COLO668 (cell line): ENCODE measurements around the gene NELL1.
"Not testable (repeated sequence)": the region's sequence is repeated elsewhere in the genome, so short reads cannot be mapped to it uniquely, and the experiment has no call there.

Source experiments
- DNase-seq: peaks from one replicate; lab custom pipeline; 2025; ENCODE audit not compliant: unreplicated experiment; lab: John Stamatoyannopoulos, UW

The NELL1 gene

DNA sequence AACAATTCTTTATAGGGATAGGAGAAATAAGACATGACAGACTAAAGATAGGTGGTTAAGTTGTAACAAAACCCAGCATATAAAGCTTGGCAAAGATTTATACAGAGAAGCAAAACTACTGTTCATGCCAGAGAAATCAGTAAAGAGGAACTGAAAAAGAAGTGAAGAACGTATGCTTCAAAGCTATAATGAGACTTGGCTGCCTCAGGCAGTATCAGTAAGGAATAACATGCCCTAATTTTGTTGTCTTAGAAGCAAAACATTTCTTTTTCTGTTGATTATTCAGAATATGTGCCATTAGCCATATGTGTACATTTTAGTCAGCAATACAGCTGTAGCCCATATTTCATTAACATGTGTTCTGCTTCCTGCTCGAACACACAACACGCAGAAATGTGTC is 403.2 kb downstream of the NELL1 start:
- no peak for DNase-seq

DNA sequence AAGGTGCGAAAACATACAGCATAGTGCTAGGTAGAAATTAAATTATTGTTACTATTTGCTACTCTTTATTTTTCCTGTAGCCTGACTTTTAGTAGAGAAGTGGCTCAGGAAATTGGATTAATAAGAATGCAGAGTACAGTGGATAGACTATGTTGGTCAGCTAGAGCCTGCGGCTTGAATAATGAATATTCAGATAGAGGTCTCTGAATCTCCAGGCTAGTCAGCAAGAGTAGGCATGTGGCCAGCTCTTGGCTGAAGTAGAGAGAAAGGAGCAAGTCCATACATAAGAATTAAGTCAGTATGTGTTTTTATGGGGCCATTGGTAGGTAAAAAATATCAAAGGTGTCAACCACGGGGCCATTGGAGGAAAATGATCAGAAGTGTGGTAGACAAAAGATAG is 413.5 kb downstream of the NELL1 start:
- no peak for DNase-seq

DNA sequence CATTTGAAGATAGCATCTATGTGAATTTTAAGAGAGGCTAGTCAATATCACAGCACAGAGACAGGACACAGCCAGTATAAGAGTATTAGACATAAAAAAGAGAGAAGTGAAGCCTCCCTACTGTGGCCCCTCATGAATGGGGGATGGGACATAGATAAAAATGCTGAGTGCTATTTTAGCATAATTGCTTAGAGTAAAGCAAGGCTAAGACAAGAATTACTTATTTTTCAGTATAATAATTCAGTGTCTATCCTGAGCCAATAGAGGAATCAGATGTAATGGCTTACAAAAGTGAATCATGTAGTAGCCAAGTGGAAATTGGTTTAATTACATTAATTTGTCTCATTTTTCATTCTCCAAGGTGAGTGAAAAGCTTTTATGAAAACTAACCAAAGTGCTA is 419.5 kb downstream of the NELL1 start:
- no peak for DNase-seq

DNA sequence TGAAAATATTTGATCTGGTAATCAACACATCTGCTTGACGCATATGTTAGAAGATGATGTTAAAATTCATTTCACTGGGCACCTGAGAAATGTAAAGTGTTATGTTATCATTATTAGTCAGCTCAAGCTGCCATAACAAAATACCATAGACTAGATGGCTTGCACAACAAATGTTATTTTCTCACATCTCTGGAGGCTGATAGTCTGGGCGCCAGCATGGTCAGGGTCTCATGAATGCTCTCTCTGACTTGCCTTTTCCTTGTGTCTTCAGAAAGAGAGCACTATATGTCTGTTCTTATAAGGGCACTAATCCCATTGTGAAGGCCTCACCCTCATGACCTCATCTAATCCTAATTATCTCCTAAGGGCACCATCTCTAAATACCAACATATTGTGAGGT is 435.3 kb downstream of the NELL1 start:
- no peak for DNase-seq

DNA sequence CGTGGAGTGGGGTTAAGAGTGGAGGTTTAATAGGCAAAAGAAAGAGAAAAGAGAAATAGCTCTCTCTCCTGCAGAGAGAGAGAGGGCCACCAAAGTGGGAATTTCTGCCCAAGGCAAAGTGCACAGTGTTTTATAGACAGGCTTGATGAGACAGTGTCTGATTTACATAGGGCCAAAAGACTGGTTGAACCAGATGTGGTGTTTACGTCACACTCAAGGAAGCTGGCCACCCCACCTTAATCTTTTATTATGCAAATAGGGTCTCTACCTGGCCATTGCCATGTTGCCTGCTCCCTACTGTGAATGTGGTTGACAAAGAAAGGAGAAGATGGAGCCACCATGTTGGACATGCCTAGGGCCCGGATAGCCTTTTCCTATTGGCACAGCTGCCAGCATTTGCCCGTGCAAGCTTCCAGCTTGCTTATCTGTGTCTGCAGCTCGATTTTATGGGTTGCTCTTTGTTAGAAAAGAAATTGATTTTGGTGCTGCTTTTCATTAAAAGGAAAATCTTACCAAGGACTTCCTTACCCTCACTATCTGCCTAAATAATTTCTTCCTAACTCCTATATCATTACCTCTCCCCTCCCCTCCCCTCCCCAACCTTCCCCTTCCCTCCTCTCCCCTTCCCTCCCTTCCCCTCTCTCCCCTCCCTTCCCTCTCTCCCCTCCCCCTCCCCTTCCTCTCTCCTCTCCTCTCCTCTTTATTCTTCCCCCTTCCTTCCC is 436.0 kb downstream of the NELL1 start:
- no peak for DNase-seq

DNA sequence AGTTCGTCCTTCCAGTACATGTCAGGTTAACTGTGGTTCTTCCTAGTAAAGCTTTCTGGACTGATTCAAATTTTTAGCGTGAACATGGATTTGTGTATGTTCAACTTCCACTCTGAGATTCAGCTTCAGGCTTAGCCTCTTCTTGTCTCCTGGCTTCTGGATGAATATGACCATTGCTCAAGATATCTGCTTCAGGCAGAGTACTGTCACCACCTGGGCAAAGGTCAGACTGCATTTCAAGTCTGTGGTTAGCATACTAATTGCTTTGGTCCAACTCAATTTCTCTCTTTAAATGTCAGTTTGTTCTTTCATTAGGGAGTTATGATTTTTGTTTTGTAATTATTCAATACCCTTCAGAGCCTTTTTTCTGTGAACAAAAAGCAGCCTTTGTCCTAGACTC is 440.0 kb downstream of the NELL1 start:
- DNase-seq, result no peak

DNA sequence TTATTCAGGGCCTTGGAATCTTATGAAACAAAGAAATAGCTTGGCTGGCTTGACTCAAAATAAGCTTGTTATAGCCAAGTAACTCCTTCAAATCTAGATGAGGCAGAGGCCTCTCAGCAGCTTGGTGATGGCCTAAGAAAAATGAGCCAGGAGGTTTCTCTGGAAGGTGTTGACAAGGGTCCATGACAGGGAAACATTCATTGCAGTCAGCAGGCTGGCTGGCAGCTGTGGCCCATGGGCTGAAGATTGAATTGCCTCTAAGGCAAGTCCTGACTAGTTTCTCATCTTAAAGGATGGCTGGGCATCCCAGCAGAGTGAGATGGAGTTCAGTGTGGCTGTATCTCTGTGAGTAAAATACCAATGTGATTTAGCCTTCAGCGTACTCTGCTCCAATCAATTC is 441.0 kb downstream of the NELL1 start:
- DNase-seq, result no peak

DNA sequence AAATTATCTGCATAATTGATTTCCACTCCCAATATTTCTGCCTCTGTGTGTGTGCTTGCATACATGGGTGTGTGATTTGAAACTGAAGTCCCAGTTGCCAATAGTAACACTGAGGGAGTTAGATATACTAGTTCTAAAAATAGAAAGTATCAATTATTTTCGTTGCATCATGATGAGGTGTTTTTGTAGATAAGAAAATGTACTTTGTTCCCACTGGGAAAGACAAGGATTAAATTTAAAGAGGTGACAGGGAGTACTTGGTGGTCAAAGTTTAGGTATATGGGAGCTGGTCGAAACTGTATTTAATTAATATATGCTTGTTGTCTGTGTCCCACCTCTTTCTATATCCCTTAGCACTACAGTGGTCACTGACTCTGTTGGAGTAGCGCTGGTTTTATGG is 444.5 kb downstream of the NELL1 start:
- DNase-seq, result no peak

DNA sequence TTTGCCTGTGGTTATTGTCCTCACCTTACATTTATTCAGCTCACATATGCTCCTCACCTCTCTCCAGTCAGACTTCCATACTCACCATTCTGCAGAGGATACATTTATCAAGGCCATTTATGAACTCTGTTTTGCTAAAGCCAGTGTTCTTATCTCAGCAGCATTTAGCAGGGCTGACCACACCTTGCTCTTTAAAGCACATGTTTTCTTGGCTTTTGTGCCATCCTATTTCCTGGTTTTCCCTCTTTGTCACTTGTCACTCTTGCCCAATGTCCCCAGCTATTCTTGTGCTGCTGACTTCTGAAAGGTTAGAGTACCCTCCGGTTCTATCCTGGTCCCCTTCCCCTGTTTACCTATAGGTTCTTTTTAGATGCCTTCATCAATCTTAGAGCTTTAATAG is 446.6 kb downstream of the NELL1 start:
- no peak for DNase-seq

DNA sequence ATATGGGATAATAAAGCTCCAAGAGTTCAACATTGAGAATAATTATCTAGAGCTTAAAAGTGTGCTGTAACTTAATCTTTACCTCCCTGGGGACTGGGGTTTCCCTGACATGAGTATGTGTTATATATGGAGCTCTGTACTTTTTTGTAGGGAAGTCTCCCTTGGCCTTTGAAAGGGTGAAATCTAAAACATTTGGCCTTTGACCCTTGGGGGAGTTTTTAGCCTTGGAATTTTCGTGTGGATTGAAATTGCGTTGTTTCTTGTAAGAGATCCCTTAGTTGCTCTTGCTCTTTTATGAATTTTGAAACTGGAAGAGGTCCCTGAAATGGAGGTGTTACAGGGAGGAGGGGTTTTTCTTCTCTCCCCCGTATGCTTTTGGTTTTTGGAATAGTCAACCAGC is 450.0 kb downstream of the NELL1 start:
- DNase-seq, result no peak

DNA sequence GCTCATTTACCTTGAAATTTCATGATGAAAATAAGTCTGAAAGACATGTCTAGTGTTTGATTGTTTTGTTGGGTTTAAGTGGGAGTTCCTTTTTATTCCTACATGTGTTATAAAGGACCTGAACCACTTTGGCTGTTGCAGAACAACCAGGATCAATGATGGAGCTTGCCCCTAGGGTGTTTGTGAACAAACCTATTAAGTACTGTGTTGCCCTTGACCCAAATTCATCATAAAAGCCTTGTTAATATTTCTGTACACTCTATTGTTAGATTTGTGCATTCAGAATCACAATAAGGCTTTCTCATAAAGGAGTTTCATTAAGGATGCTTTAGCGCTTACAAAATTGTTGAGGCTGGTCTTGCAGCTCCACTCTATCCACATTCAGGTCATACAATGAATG is 452.6 kb downstream of the NELL1 start:
- no peak for DNase-seq

DNA sequence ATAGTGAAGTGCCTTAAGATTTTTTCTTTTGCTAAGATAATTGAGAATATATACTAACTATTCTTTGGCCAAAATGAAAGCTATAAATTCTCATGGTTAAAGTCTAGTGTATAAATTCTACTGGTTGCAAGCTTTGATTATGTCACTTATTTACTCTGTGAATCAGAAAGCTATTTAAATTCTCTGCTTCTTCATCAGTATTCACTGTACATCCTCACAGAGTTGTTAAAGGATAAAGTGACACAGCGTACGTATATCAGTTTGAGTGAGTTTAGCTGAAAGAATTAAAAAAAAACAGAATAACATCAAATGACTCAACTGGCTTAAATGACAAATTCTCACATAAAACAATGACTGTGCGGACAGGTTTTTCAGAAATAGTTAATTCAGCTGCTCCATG is 453.1 kb downstream of the NELL1 start:
- no peak for DNase-seq

DNA sequence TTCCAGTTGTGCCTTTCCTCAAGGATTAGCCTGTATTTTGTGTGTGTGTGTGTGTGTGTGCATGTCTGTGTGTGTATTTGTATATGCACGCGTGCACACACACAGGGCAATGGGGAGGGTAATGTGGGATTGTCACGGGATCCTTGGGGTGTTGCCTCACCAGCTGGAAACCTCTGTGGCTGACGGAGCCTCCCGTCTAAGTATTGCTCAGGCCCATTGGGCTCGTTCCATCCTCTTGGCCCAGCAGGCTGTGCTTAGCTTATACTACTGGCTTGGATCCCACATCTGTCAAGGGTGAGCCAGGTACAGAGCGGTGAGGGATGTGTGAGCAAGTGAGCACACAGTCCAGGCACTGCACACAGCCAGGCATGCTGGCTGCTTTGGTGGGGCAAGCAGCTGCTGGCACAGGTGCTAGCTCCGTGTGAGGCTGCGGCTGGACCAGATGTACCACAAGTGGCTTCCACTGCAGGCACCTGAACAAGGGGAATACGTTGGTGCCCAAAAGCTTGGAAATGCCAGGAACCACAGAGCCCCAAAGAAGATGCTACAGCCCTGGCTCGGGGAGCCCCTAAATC is 462.8 kb downstream of the NELL1 start:
- DNase-seq, result no peak

DNA sequence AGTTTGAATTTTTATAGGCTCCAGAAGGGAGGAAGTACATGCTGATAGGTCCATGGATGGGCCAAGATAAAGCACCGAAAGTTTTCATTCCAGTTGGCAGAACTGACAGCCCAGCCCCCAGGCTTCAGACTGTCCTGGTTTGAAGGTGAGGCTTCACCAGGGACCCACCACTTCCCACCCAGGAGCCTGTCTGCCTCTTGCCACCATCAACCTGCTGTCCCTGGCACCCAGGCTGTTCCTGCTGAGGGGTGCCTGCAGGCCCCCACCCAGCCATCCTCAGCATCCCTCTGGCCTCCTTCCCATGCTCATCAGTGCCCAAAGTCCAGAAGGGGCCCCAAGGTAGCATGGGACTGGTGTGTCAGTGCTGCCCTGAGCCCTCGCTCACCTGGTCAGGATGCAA is 463.9 kb downstream of the NELL1 start:
- no peak for DNase-seq

DNA sequence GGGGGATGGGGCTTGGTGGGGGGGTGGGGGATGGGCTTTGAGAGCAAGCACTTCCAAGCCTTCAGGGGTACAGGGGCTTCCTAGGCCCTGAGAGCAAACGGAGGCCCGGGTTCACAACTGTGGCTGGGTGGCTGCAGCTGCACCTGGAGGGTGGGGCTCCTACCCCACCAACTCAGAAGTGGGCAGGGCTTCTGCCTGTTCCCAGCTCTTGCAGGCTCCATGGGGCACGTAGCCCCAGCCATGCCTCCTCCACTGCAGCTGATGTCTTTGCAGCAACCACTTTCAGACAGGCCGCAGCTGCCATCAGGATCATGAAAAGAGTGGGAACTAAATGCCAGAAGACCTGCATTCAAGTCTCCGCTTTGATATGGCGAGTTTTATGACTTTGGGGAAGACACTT is 464.3 kb downstream of the NELL1 start:
- no peak for DNase-seq

DNA sequence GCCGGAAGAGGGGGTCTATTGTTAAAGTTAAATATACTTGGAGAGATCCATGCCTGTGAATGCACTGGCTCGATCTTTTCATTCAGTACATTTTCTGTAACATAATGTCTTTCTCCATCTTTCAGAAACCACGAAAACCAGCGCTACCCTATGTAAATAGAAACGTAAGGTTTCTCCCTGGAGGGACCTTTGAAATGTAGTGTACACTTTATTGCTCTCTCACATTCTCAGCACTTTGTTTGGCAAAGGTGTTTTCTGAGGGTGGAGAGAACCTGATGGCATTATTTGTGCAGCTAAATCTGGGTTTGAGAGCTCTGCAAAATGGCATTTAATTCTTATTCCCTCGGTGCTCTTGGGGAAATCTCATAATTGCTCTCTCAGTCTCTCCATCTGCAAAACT is 468.4 kb downstream of the NELL1 start:
- DNase-seq, result no peak

DNA sequence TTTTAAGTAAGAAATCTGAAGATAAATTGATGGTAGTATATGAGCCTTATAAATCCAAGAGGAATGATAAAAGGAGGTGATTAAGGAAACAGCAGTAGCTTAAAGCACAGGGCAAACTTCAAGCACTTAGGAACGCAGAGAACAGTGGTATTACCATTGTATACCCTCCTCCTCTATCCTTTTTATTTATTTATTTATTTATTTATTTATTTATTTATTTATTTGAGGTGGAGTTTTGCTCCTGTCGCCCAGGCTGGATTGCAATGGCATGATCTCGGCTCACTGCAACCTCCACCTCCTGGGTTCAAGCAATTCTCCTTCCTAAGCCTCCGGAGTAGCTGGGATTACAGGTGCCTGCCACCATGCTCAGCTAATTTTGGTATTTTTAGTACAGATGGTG is 472.2 kb downstream of the NELL1 start:
- DNase-seq, result not testable (repeated sequence)

DNA sequence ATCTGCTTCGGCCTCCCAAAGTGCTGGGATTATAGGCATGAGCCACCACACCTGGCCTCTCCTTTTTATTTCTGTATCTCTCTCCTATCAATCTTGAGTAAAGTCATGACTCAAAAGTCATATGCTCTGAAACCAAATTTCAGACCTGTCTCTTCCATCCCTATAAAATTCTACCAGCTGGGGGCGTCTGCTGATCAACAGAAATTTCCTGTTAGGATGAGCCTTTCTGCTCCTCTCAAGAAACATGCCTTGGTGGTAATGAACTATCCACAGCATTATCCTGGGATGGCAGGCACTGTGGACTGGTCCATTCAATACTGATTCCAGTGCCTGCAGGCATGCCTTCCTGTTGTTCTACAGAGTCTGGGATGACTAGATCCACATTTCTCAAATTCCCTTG is 472.6 kb downstream of the NELL1 start:
- no peak for DNase-seq

DNA sequence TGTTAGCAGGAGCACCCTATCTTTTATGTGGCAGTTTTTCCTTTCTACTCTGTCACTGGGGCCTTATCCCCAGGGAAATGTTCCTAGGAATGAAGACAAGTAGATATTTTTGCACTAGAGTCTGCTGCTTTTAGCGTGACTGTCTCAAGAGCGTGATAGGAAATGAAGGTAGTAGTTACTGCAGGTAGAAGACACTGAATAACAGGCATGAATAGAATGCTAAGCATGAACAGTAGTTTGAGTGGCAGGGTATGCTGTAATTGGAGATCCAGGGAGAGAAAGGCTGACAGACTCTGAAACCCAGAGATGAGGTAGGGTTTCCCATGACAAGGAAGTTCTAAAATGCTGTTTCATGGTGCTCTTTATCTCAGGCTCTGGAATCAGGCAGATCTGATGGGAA is 475.1 kb downstream of the NELL1 start:
- DNase-seq, result no peak

DNA sequence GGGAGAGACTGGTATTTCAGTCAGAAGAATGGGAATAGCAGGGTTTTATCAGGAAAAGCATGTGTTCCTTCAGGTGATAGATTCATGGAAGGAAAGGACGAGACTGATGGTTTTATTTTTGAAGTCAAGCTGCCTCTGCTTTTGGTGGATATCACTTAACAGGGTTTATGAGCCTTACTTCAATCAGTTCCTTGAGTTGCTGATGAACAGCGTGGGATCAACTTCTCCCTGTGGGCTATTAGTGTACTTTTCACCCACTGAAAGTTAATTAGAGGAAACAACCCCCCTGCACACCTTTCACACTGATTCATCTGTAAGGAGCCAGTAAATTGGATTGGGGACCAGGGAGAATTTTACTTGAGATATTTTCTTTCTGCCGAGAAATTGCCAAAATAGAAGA is 479.0 kb downstream of the NELL1 start:
- DNase-seq, result no peak

DNA sequence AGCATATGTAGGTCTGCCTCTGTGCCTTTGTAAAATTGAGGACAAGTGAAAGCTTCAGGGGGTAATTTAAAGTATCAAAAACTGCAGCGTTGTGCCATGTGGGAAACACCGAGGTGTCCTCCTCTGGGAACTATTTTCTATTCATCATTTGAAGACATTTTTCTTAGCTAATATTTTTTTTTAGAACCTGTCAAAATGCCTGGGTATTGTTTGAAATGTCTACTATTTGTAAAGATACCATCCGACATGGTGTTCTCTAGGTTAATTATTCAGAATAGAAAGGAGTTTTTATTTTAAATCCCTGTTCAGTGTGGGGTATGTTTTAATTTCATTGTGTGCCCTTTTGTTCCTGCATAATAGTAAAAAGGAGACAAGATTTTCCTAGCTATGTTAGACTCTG is 490.8 kb downstream of the NELL1 start:
- no peak for DNase-seq

DNA sequence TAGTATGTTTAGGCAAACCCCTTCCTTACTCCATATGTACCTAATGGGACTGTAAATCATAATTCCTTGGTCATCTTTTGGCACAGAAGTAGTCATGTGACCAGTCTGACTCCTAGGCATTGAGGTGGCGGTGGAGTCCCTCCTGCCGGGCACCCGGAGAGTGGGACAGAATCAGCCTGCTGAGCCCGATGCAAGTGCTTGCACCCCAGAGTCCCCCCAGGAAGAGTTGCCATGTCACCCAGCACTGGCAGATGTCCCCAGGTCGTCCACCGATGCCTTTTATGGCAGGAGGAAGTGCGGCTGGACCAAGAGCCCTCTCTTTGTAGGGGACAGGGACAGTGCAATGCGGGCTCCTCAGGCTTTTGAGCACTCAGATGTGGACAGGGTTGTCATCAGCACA is 500.3 kb downstream of the NELL1 start:
- DNase-seq, result no peak

DNA sequence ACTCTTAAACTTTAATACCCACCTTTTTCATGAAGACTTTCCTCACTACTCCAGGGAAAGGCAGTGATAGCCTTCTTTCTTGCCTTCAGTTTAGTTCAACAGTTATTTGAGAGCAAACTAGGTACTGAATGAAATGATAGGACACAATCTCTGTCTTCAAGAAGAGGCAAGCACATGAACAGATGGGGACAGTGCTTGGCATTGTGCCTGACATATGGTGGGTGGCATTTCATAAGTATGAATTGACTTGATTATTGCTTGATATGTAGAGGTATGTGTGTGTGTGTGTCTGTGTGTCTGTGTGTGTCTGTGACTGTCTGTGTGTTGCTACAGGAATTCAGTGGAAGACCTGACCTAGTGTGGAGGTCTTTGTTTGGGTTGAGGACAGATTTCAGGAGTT is 504.1 kb downstream of the NELL1 start:
- DNase-seq, result no peak
